ENCODE measurements around the gene ACYP1. TPM values are rescaled to one million over a fixed set of nuclear protein-coding genes. Genes with fewer than 3 reads are reported as not detected.
"Not testable (repeated sequence)": the region's sequence is repeated elsewhere in the genome, so short reads cannot be mapped to it uniquely, and the experiment has no call there.

ACYP1 gene
- polyA plus RNA-seq, 2 donors: 12.0 to 24.1 TPM

DNA sequence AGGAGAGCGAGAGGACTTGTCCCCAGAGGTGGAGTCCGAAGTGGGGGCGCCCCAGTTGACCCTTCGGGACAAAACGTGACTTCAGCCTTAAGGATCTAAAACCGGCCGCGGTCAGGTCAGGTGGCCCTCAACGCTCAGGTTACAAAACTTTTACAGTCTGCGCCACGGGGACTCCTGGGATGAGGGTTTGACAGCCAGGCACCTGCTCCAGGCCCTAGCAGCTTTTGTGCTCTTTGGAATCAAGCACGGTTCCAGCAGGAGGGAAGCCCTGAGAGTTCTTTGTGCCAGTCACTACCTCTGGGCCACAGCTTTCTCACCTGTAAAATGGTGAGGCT lies 6.0 kb upstream of the ACYP1 start:
- Histone ChIP-seq H3K9me3 (ENCODE audit: control insufficient read depth in 2 of 2, insufficient read depth in 1 of 2, low read depth in 1 of 2, low read length in 1 of 2) (no peaks in the 10 kb centered on the region), H3K27me3 (ENCODE audit: control insufficient read depth in 1 of 2, insufficient read depth in 2 of 2, low read length in 2 of 2) (no peaks in the 10 kb centered on the region), H3K4me3 (ENCODE audit: low read depth in 1 of 2, low read length in 2 of 2) (peak overlapping the region; percentile 16 to 51), H3K4me1 (ENCODE audit: control insufficient read depth in 2 of 2, insufficient read depth in 2 of 2, low read length in 1 of 2) (peaks cover 0 to 12% of the 10 kb centered on the region in 2 donors), H3K27ac (ENCODE audit: low read depth in 2 of 2, low read length in 1 of 2) (peak overlapping the region; percentile 86 to 93), H3K36me3 (ENCODE audit: control insufficient read depth in 2 of 2, insufficient read depth in 2 of 2, low read length in 1 of 2) (no peaks in the 10 kb centered on the region)
- WGBS, 2 donors: 21 to 22% methylated on average over 12 of the region's 12 CpGs

DNA sequence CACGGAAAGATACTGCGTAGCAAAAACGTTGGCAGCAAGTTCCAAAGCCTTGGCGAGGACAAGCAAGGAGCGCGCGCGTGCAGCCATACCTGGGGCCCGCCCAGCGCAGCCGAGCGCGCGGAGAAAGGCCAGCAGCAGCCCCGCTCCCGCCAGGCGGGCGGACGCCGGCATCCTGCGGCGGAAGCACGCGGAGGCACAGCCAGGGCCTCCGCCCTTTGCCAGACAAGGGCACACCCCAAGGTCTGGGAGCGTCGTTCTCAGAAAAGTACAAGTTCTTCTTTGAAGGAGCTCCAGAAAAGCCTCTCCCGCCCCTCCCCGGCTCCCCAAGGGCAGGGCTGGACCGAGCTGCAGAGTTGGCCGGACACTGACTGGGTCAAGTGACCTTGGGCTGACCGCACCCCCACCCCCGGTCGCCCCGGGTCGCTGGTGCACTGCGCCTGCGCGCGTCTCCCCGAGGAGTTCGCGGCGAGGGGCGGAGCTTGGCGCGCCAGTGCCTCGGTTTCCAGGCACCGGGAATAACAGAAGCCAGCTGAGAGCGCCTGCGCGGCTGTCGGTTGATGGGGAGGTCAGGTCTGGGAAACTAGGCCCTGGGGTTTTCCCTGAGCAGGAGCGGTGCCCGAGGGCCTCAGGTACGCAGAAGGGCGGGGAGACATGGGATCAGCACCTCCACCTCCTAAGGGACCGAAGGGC lies 5.4 kb upstream of the ACYP1 start, which contains the start of gene ZC2HC1C:
Gene ZC2HC1C, plus strand, starts transcription at position 521 of the 690 bp plus-strand sequence. CDS start 933 bp downstream, outside the sequence.
- H3K9me3 ChIP-seq (ENCODE audit: control insufficient read depth in 2 of 2, insufficient read depth in 1 of 2, low read depth in 1 of 2, low read length in 1 of 2): no peaks in the 10 kb centered on the region
- H3K4me3 ChIP-seq (ENCODE audit: low read depth in 1 of 2, low read length in 2 of 2): peak within 1 kb of the TSS; percentile 47 to 51
- WGBS, 2 donors: 1% methylated on average over 57 to 58 of the region's 58 CpGs
- H3K27ac ChIP-seq (ENCODE audit: low read depth in 2 of 2, low read length in 1 of 2): peak within 1 kb of the TSS; percentile 86 to 93
- H3K27me3 ChIP-seq (ENCODE audit: control insufficient read depth in 1 of 2, insufficient read depth in 2 of 2, low read length in 2 of 2): no peaks in the 10 kb centered on the region
- no peaks in the 10 kb centered on the region for H3K36me3 ChIP-seq (ENCODE audit: control insufficient read depth in 2 of 2, insufficient read depth in 2 of 2, low read length in 1 of 2)
- peaks cover 0 to 12% of the 10 kb centered on the region in 2 donors for H3K4me1 ChIP-seq (ENCODE audit: control insufficient read depth in 2 of 2, insufficient read depth in 2 of 2, low read length in 1 of 2)

DNA sequence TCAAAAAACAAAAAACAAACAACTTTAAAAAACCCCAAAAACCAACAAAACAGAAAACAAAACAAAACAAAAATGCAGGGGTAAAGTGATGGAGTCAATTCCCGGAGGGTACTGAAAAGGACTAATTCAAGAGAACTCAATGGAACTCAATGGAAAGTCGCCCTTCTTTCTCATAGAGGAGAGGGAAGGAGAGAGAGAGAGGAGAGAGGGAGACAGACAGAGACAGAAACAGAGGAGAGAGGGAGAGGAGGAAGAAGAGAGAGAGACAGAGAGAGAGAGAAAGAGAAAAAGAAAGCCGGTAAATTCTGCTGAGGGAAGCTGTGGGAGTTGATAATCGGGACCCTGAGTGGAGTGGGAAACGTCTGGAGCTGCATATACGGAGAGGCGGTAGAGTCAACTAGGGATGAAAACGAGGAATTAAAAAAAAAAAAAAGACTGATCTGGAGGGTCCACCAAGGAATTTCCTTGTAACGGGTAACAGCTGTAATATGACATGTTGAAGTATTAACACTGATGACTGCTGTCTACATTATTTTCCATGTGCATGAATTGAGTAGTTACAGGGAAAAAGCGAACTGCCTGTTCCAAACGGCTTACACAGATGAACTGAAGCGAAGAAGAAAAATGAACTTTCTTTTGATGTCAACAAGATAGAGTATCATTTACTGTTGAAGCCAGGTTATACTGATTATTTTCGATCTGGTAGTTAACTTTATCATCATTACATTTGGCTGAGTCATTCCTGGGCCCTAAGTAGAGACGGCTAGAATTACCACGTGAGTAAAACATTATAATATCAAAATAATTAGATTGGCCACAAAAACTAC lies 4.7 kb upstream of the ACYP1 start:
- Histone ChIP-seq H3K9me3 (ENCODE audit: control insufficient read depth in 2 of 2, insufficient read depth in 1 of 2, low read depth in 1 of 2, low read length in 1 of 2) (no peaks in the 10 kb centered on the region), H3K36me3 (ENCODE audit: control insufficient read depth in 2 of 2, insufficient read depth in 2 of 2, low read length in 1 of 2) (no peaks in the 10 kb centered on the region), H3K4me3 (ENCODE audit: low read depth in 1 of 2, low read length in 2 of 2) (peak overlapping the region; percentile 47 to 51), H3K4me1 (ENCODE audit: control insufficient read depth in 2 of 2, insufficient read depth in 2 of 2, low read length in 1 of 2) (peaks cover 0 to 12% of the 10 kb centered on the region in 2 donors), H3K27me3 (ENCODE audit: control insufficient read depth in 1 of 2, insufficient read depth in 2 of 2, low read length in 2 of 2) (no peaks in the 10 kb centered on the region), H3K27ac (ENCODE audit: low read depth in 2 of 2, low read length in 1 of 2) (peak overlapping the region; percentile 86 to 93)
- WGBS, 2 donors: 12 to 17% methylated on average over 15 of the region's 15 CpGs

DNA sequence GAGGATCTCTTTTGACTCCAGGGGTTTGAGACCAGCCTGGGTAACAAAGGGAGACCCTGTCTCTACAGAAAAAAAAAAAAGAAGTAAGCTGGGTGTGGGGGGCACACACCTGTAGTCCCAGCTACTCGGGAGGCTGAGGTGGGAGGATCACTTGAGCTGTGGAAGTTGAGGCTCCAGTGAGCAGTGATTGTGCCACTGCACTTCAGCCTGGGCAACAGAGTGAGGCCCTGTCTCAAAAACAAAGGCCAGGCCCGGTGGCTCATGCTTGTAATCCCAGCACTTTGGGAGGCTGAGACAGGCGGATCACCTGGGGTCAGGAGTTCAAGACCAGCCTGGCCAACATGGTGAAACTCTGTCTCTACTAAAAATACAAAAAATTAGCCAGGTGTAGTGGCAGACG lies 3.9 kb upstream of the ACYP1 start:
- not testable (repeated sequence) for H3K4me3 ChIP-seq (ENCODE audit: low read depth in 1 of 2, low read length in 2 of 2)

DNA sequence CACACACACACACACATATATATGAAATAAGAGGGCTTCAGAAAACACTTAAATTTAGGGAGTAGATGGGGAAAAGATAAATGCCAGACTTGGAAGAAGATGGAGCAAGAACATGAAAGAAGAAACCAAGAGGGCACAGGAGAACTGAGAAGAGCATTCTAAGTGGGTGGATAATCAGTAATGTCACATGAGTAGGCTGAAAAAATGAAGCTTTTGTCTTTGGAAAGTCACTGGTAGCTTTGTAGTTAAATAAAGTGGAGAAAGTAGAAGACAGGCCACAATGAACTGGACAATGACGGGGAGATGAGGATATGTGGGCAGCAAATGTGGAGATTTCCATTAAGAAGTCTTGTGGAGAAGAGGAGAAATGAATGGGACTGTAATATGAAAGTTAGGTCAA lies 3.4 kb upstream of the ACYP1 start:
- Histone ChIP-seq H3K4me1 (ENCODE audit: control insufficient read depth in 2 of 2, insufficient read depth in 2 of 2, low read length in 1 of 2) (peaks cover 0 to 12% of the 10 kb centered on the region in 2 donors), H3K36me3 (ENCODE audit: control insufficient read depth in 2 of 2, insufficient read depth in 2 of 2, low read length in 1 of 2) (no peaks in the 10 kb centered on the region), H3K27ac (ENCODE audit: low read depth in 2 of 2, low read length in 1 of 2) (no peak overlapping the region), H3K4me3 (ENCODE audit: low read depth in 1 of 2, low read length in 2 of 2) (no peak overlapping the region), H3K9me3 (ENCODE audit: control insufficient read depth in 2 of 2, insufficient read depth in 1 of 2, low read depth in 1 of 2, low read length in 1 of 2) (no peaks in the 10 kb centered on the region), H3K27me3 (ENCODE audit: control insufficient read depth in 1 of 2, insufficient read depth in 2 of 2, low read length in 2 of 2) (no peaks in the 10 kb centered on the region)
- WGBS, 2 donors: 95 to 97% methylated on average over 1 of the region's 1 CpG

More for the DNA sequence above, 3.9 kb upstream of the ACYP1 start:
- H3K9me3 ChIP-seq (ENCODE audit: control insufficient read depth in 2 of 2, insufficient read depth in 1 of 2, low read depth in 1 of 2, low read length in 1 of 2); H3K27me3 ChIP-seq (ENCODE audit: control insufficient read depth in 1 of 2, insufficient read depth in 2 of 2, low read length in 2 of 2); H3K36me3 ChIP-seq (ENCODE audit: control insufficient read depth in 2 of 2, insufficient read depth in 2 of 2, low read length in 1 of 2): not testable (repeated sequence)
- H3K4me1 ChIP-seq (ENCODE audit: control insufficient read depth in 2 of 2, insufficient read depth in 2 of 2, low read length in 1 of 2): peaks cover 0 to 12% of the 10 kb centered on the region in 2 donors
- WGBS, 2 donors: 77 to 79% methylated on average over 4 of the region's 4 CpGs
- H3K27ac ChIP-seq (ENCODE audit: low read depth in 2 of 2, low read length in 1 of 2): peak overlapping the region; percentile 54 to 93

DNA sequence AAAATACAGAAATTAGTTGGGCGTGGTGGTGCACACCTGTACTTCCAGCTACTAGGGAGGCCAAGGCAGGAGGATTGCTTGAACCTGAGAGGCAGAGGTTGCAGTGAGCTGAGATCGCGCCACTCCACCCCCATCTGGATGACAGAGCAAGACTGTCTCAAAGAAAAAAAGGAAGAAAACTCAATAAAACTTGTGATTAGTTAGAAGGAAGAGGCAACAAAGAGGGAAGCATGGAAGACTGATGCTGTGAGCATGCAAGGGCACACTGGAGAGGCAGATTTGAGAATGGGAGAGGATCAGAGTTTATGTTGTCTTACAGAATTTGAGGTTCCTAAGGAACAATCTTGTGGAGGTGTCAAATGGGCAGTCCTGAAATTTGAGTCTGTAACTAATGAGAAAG lies 2.9 kb upstream of the ACYP1 start:
- H3K9me3 ChIP-seq (ENCODE audit: control insufficient read depth in 2 of 2, insufficient read depth in 1 of 2, low read depth in 1 of 2, low read length in 1 of 2): no peaks in the 10 kb centered on the region
- peaks cover 0 to 12% of the 10 kb centered on the region in 2 donors for H3K4me1 ChIP-seq (ENCODE audit: control insufficient read depth in 2 of 2, insufficient read depth in 2 of 2, low read length in 1 of 2)
- WGBS, 2 donors: 96 to 97% methylated on average over 3 of the region's 3 CpGs
- H3K4me3 ChIP-seq (ENCODE audit: low read depth in 1 of 2, low read length in 2 of 2): no peak overlapping the region
- no peaks in the 10 kb centered on the region for H3K36me3 ChIP-seq (ENCODE audit: control insufficient read depth in 2 of 2, insufficient read depth in 2 of 2, low read length in 1 of 2)
- H3K27me3 ChIP-seq (ENCODE audit: control insufficient read depth in 1 of 2, insufficient read depth in 2 of 2, low read length in 2 of 2): no peaks in the 10 kb centered on the region
- no peak overlapping the region for H3K27ac ChIP-seq (ENCODE audit: low read depth in 2 of 2, low read length in 1 of 2)

DNA sequence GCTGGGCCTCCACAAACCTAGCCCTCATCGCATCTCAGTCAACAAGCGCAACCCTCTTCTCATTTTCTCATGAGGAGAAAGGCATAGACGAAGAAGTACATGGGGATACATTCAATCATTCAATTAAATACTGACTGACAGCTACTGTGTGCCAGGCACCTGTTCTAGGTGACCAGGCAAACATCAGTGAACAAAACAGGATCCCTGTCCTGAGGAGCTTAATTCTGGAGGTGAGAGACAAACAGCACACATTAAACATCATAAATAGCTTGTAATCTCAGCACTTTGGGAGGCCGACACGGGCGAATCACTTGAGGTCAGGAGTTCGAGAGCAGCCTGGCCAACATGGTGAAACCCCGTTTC lies 362 bp upstream of the ACYP1 start:
- Histone ChIP-seq H3K27me3 (ENCODE audit: control insufficient read depth in 1 of 2, insufficient read depth in 2 of 2, low read length in 2 of 2) (no peaks in the 10 kb centered on the region), H3K27ac (ENCODE audit: low read depth in 2 of 2, low read length in 1 of 2) (no peak overlapping the region), H3K9me3 (ENCODE audit: control insufficient read depth in 2 of 2, insufficient read depth in 1 of 2, low read depth in 1 of 2, low read length in 1 of 2) (no peaks in the 10 kb centered on the region), H3K4me1 (ENCODE audit: control insufficient read depth in 2 of 2, insufficient read depth in 2 of 2, low read length in 1 of 2) (no peaks in the 10 kb centered on the region), H3K36me3 (ENCODE audit: control insufficient read depth in 2 of 2, insufficient read depth in 2 of 2, low read length in 1 of 2) (no peaks in the 10 kb centered on the region), H3K4me3 (ENCODE audit: low read depth in 1 of 2, low read length in 2 of 2) (peak overlapping the region; percentile 76 to 79)
- 56% methylated on average over 8 of the region's 8 CpGs for WGBS, 2 donors

DNA sequence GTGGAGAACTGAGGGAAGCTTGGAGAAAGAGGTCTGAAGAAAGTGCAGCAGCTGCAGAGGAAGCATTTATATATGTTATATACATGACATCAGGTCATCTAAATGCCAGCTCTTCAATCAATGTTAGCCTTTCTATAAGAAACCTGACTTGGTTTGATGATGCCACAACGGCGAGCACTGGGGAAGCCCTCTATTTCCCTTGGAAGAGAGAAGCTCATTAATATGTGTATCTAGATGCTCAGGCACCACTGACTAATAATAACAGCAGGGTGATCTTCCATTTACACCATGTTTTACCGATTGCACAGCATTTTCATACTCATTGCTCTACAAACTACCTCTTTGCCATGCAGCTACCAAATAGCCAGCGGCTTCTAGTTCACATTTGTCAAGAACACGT lies 811 bp downstream of the ACYP1 start:
- Histone ChIP-seq H3K9me3 (ENCODE audit: control insufficient read depth in 2 of 2, insufficient read depth in 1 of 2, low read depth in 1 of 2, low read length in 1 of 2) (no peaks in the 10 kb centered on the region), H3K27ac (ENCODE audit: low read depth in 2 of 2, low read length in 1 of 2) (peak overlapping the region; percentile 69 to 85), H3K36me3 (ENCODE audit: control insufficient read depth in 2 of 2, insufficient read depth in 2 of 2, low read length in 1 of 2) (no peaks in the 10 kb centered on the region), H3K4me1 (ENCODE audit: control insufficient read depth in 2 of 2, insufficient read depth in 2 of 2, low read length in 1 of 2) (no peaks in the 10 kb centered on the region), H3K27me3 (ENCODE audit: control insufficient read depth in 1 of 2, insufficient read depth in 2 of 2, low read length in 2 of 2) (no peaks in the 10 kb centered on the region), H3K4me3 (ENCODE audit: low read depth in 1 of 2, low read length in 2 of 2) (peak overlapping the region; percentile 76 to 79)
- WGBS, 2 donors: 9 to 11% methylated on average over 5 of the region's 5 CpGs

DNA sequence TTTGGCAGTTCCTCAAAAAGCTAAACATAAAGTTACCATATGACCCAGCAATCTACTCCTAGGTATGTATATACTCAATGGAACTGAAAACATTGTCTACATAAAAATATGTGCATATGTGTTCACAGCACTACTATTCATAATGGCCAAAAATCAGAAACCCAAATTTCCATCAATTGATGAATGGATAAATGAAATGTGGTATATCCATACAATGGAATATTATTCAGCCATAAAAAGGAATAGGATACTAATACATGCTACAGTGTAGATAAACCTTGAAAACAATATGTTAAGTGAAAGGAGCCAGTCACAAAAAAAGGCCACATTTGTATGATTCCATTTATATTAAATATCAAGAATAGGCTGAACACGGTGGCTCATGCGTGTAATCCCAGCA lies 3.4 kb downstream of the ACYP1 start:
- no peaks in the 10 kb centered on the region for H3K4me1 ChIP-seq (ENCODE audit: control insufficient read depth in 2 of 2, insufficient read depth in 2 of 2, low read length in 1 of 2)
- no peaks in the 10 kb centered on the region for H3K27me3 ChIP-seq (ENCODE audit: control insufficient read depth in 1 of 2, insufficient read depth in 2 of 2, low read length in 2 of 2)
- 50 to 73% methylated on average over 2 of the region's 2 CpGs for WGBS, 2 donors
- no peak overlapping the region for H3K4me3 ChIP-seq (ENCODE audit: low read depth in 1 of 2, low read length in 2 of 2)
- H3K9me3 ChIP-seq (ENCODE audit: control insufficient read depth in 2 of 2, insufficient read depth in 1 of 2, low read depth in 1 of 2, low read length in 1 of 2): no peaks in the 10 kb centered on the region
- H3K36me3 ChIP-seq (ENCODE audit: control insufficient read depth in 2 of 2, insufficient read depth in 2 of 2, low read length in 1 of 2): no peaks in the 10 kb centered on the region
- no peak overlapping the region for H3K27ac ChIP-seq (ENCODE audit: low read depth in 2 of 2, low read length in 1 of 2)

Data from esophagus (tissue), 2 donors.